Measurements from ENCODE around the gene MYO1E.

The MYO1E gene

GRCh38 chr15:59196416-59196815 is 176.3 kb downstream of the MYO1E start:
- DNase-seq: no peak
- in situ Hi-C loops (cut with HindIII; ENCODE audit: low pct_ligation_motif_present, low pct_unique_long_range_greater_than_20kb, low sequenced_read_pairs): no loop called here

DNA sequence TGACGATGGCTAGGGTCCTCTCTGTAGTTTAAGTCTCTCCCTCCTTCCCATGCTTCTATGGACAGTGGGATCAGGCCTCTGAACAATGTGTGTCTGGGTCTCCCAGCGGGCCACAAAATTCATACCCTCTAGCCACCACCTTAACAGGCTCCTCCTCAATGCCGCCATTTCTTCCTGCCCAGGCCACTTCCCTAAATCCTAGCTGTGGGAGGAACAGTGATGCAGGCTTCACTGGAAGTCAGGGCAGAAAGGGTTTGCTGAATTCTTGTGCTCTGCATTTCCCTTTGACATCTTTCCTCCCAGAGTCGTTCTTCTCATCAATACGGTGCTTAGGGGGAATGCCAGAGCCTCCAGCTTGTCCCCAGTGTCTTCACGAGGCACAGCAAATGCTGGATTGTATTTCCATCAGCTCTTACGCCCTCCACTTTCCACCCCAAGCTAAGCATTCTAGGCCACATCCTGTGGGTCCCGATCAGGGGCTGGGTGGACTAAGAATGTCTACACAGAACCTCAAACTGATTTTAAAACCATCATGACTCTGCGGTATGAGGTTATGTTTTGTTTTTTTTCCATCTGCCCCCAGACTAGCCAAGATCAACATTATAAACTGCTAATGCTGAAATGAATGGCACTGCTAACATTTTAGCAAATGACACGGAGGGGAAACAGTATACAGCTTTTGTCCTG is 177.9 kb downstream of the MYO1E start:
- in situ Hi-C loops (cut with HindIII; ENCODE audit: low pct_ligation_motif_present, low pct_unique_long_range_greater_than_20kb, low sequenced_read_pairs): no loop called here
- DNase-seq: no peak

- peak; percentile 94 for DNase-seq
Measured at GRCh38 chr15:59191855-59192237, 180.8 kb downstream of the MYO1E start.

DNA sequence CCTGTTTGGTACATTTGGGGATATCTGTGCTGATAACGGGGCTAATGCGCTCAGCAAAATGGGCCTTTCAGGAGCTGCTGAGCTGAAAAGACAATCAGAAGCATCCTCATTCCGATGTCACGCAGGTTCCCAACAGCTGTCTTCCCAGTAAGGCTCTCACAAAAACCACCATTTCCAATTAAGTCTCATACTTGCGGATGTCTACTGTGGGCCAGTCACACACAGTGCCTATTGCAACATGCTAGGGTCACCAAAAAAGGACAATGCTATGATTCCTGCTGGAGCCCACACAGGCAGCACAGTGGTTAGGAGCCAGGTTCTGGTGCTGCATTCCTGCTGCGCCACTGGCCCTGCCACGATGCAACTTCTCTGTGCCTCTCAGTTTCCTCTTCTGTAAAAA is 182.4 kb downstream of the MYO1E start:
- in situ Hi-C loops (cut with HindIII; ENCODE audit: low pct_ligation_motif_present, low pct_unique_long_range_greater_than_20kb, low sequenced_read_pairs): no loop called here
- no peak for DNase-seq

More at GRCh38 chr15:59191855-59192237, 180.8 kb downstream of the MYO1E start:
- in situ Hi-C loops (cut with HindIII; ENCODE audit: low pct_ligation_motif_present, low pct_unique_long_range_greater_than_20kb, low sequenced_read_pairs): no loop called here

GRCh38 chr15:59189241-59189640 is 183.4 kb downstream of the MYO1E start:
- in situ Hi-C loops (cut with HindIII; ENCODE audit: low pct_ligation_motif_present, low pct_unique_long_range_greater_than_20kb, low sequenced_read_pairs): no loop called here
- no peak for DNase-seq

- no peak for DNase-seq
- in situ Hi-C loops (cut with HindIII; ENCODE audit: low pct_ligation_motif_present, low pct_unique_long_range_greater_than_20kb, low sequenced_read_pairs): no loop called here
Measured at GRCh38 chr15:59186501-59186900, 186.2 kb downstream of the MYO1E start.

- no peak for DNase-seq
- in situ Hi-C loops (cut with HindIII; ENCODE audit: low pct_ligation_motif_present, low pct_unique_long_range_greater_than_20kb, low sequenced_read_pairs): no loop called here
Measured at GRCh38 chr15:59185725-59186124, 186.9 kb downstream of the MYO1E start.

DNA sequence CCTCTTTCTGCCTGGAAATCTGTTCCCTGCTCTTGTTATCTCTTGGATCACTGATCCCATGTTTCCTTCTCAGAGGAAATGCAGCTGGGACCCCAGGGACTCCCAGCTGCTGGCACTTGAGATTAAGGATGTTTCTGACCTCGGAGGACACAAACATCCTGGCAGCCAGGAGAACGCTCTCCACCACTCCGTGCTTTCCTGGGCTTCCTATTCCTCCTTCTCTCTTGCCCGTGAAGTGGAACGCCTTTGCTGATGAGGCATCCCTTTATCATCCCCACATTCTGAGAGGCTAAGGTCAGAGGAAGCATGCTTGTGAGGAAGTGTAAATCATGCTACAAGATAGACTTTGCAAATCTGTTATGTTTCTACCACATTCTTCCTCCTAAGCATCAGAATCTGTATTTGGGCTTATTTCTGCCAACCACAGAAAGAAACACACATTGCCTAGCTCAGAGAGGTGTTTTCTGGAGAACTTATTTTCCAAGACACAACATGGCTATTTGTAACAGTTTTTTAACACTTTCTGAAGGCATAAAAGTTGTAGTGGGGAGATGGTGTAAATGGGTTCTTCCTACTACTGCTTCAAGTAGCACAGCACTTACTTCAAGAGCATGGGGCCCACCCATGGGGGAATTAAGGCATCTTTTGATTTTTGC is 191.6 kb downstream of the MYO1E start:
- DNase-seq: no peak

GRCh38 chr15:59179717-59180116 is 193.0 kb downstream of the MYO1E start:
- in situ Hi-C loops (cut with HindIII; ENCODE audit: low pct_ligation_motif_present, low pct_unique_long_range_greater_than_20kb, low sequenced_read_pairs): no loop called here
- no peak for DNase-seq

More for the DNA sequence above, 191.6 kb downstream of the MYO1E start:
- in situ Hi-C loops (cut with HindIII; ENCODE audit: low pct_ligation_motif_present, low pct_unique_long_range_greater_than_20kb, low sequenced_read_pairs): no loop called here

DNA sequence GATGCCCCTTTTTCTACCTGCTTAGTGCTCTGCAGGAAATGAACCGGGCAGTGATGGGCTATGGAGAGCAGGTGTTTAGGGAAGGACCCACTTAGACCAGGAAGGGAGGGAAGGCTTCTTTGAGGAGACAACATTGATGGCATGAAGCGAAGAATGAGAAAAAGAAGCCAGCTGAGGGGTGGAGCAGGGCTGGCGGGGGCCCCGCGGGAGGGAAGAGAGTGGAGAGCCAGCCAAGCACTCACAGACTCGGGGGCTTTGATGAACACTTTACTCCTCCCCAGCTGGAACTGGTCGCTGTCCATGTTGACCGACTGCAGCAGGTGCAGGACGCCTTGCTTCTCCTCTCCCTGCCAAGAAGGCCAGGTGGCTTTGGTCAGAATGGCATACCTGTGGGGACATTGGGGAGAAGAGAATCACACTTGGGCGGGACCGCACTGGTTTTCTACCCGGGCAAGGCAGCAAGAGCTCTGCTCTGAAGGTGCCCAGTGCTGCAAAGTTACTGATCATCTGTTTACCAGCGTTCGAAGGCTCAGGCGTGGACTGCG is 194.4 kb downstream of the MYO1E start:
- DNase-seq: no peak
- in situ Hi-C loops (cut with HindIII; ENCODE audit: low pct_ligation_motif_present, low pct_unique_long_range_greater_than_20kb, low sequenced_read_pairs): no loop called here

DNA sequence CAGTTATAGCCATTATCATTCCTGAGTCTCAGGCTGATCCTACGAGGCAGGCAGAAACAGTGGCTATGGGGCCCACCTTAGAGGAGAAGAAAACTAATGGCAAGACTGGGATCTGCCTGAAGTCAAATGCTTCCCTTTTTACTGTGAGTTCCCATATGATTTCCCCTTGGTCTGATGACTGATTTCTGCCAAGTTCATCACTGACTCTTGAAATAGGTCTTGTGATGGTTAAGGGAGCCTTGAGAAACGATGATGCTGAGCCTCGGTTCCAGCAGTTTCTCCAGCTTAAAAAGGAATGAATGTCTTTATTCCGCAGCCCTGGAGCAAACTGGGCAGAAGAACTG is 195.4 kb downstream of the MYO1E start:
- in situ Hi-C loops (cut with HindIII; ENCODE audit: low pct_ligation_motif_present, low pct_unique_long_range_greater_than_20kb, low sequenced_read_pairs): no loop called here
- no peak for DNase-seq

DNA sequence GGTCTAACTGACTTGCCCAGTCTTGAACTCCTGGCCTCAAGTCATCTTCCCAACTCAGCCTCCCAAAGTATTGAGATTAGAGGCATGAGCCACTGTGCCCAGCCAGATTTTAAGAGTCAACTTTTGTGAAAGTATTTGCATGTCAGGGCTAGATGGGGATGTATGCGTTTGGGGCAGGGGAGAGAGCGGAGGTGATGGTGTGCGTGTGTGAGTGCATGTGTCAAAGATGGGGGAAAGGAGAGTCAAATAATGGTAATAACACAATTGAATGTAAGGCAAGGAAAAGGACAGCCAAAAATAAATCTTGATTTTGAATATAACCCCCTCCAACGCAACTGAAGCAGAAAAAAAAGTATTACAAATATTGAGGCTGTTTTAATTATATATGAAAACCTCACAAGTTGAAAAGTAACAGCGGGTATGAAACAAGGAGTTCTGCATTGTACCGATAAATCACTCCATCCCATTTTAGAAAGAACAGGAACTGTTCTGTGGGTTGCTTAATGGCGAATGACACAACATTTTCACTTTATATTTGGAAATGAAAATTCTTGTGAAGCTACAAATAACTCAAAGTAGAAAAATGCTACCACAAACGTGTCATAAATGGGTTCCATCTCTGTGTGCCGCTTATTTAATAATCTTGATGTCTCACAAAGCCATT is 195.9 kb downstream of the MYO1E start:
- DNase-seq: no peak
- in situ Hi-C loops (cut with HindIII; ENCODE audit: low pct_ligation_motif_present, low pct_unique_long_range_greater_than_20kb, low sequenced_read_pairs): no loop called here

DNA sequence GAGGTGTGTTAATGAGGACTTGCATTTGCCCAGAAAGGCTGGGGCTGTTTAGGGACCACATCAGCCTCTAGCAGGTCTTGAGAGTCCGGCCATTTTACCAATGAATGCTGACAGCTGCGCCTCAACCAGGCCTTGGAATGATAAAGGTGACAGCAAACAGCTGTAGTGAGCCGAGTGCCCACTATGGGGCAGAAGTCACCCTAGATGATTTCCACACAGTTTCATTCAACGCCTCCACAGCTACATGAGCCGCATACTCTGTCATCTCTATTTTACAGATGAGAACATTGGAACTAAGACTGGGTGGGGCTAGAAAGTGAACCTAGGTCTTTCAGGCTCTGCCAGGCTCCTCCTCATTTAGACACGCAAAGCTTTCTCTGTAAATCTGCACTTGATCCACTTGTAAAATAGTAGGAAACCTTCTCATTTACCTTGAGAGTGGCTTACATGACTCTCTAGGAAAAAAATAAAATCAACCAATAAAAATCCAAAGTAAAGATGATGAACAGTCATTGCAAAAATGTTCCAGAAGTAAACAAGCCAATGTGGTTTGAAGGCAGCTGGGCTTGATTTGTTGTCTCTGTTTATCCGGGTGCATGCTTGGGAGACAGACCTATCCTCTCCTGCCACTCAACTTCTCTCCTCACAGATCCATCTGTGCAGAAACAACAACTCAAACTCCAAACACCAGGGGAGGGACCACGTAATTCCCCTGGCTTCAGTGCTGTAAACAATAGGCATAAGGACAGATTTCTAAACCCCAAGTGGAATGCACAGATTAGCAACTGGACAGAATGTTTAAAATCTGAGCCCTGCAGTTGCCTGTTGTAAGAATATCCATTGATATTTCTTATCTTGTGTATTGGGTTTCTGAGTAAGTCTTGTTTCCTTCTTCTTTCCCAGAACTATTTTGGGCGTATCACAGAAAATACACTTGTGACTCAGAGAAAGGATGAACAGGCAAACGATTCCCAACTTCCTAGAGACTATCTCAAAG is 197.5 kb downstream of the MYO1E start:
- in situ Hi-C loops (cut with HindIII; ENCODE audit: low pct_ligation_motif_present, low pct_unique_long_range_greater_than_20kb, low sequenced_read_pairs): no loop called here
- DNase-seq: peak; percentile 75

DNA sequence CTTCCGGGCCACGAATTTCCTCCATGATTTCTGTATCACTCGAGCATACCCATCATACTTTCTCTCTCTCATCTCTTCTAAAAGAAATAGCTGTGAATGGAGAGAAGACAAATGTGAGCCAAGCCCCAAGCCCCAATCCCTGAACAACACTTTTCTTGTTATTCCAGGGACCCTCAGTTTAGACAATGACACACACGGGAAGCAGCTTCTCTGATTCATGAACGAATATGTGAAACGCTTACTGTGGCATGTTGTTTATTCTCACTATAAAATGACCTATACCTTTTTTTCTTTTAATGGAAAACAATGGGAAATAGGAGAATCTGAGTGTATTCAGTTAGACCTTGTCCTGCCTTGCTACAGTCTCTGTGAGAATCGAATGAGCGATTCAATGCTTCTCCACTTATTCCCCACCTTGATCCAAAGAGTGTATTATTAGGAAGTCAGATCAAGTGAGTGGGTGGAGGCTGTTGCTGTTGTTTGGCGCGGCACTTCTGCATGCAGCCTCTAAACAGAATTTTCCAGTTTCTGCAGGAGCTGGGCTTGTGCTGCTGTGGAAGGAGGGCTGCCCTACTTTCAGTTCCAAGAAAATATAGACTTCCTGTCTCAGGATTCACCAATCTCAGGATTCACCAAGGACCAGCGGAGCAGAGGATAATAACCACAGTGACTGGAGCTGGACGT is 198.4 kb downstream of the MYO1E start:
- no peak for DNase-seq
- in situ Hi-C loops (cut with HindIII; ENCODE audit: low pct_ligation_motif_present, low pct_unique_long_range_greater_than_20kb, low sequenced_read_pairs): no loop called here

- in situ Hi-C loops (cut with HindIII; ENCODE audit: low pct_ligation_motif_present, low pct_unique_long_range_greater_than_20kb, low sequenced_read_pairs): no loop called here
- DNase-seq: no peak
Measured at GRCh38 chr15:59173194-59173593, 199.5 kb downstream of the MYO1E start.

DNA sequence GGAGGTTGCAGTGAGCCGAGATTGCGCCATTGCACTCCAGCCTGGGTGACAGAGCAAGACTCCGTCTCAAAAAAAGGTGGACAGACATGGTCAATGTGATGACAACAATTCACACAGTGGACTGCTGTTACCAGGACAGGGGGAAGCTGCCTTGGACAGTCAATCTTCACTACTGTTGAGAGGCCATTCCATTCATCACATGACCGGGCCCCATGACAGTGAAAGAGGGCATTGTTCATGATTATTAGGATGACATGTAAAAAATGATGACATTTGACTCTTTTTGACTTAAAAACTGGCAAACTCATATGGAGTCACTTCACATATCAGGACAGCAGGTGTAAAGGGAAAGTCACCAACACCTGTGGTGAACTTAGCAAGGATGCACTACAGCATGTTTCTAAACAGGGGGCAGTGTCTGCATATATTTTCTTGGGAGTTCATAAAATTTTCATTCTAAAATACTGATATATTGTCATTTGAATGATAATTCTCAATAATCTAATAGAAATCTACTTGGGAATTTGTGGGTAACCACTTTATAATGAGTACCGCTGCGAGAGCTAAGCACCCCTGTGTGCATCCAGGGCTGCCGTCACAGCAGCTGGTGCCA is 200.3 kb downstream of the MYO1E start:
- in situ Hi-C loops (cut with HindIII; ENCODE audit: low pct_ligation_motif_present, low pct_unique_long_range_greater_than_20kb, low sequenced_read_pairs): no loop called here

DNA sequence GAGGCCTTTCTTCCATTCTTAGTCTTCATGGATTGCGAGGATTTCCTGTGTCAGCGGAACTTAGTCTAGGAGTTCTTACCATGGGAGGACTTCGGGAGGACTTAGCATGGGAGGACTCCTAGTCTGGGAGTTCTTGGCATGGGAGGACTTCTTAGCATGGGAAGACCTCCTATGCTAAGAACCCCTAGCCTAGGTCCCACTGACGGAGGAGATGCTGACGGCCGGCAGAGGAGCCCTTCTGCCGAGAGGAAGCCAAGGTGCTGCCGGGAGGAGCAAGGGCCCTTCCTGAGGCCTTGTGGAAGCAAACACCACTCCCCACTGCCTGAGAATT is 201.6 kb downstream of the MYO1E start:
- DNase-seq: no peak
- in situ Hi-C loops (cut with HindIII; ENCODE audit: low pct_ligation_motif_present, low pct_unique_long_range_greater_than_20kb, low sequenced_read_pairs): no loop called here

More for the DNA sequence above, 200.3 kb downstream of the MYO1E start:
- no peak for DNase-seq
